HCT116 (cell line): ENCODE results near the gene RFX2. TPM values are rescaled to one million over a fixed set of nuclear protein-coding genes. Genes with fewer than 3 reads are reported as not detected.

Experiments
- ATAC-seq: fragments of 200-7000 bp; cut with Tn5 transposase; 2 replicates; pipeline ENCODE4 v1.9.1; 2020; ENCODE audit warnings: mild to moderate bottlenecking, moderate library complexity
- BruUV-seq: library from RNA; stranded (reverse); fragments of 400-500 nt; replicated peaks from 2 replicates; lab custom pipeline; 2021; lab: Mats Ljungman, UMichigan
- CTCF ChIA-PET: fragments of 300-600 bp; sonication (Branson Sonifier 250); formaldehyde crosslinking; loops from one replicate; lab custom pipeline; 2021; ENCODE audit warnings: antibody characterized with exemption; lab: Charles Lee
- POLR2A ChIA-PET: fragments of 300-600, 350-600 bp; sonication (Branson Sonifier 250); formaldehyde crosslinking; loops from one replicate; lab custom pipeline; 2021; ENCODE audit warnings: antibody characterized with exemption; lab: Charles Lee
- RAD21 ChIA-PET, 2 experiments: fragments of 300-600 bp; sonication (Branson Sonifier 250); formaldehyde crosslinking; loops; one replicate each; lab custom pipeline; 2023; ENCODE audit warnings: low total read pairs in 2 of 2; ENCODE audit not compliant: uncharacterized antibody in 2 of 2, unreplicated experiment in 2 of 2, low non-redundant PET in 1 of 2; lab: Charles Lee
- DNase-seq: peaks from one replicate; pipeline ENCODE4 v3.0.0-alpha.2; 2010; ENCODE audit warnings: low read depth, low spot score
- H2AFZ ChIP-seq: fragments of 200-600 bp; shearing (Covaris generic), sonication (generic); 2 replicates; pipeline ENCODE4 v1.6.1; 2017; ENCODE audit warnings: low read depth, mixed run types, mixed read lengths, antibody characterized with exemption, low read length; ENCODE audit not compliant: poor library complexity, severe bottlenecking
- H3K27ac ChIP-seq: 2 replicates; pipeline ENCODE4 v1.5.1; 2012; ENCODE audit warnings: low read depth, low read length
- H3K27me3 ChIP-seq: fragments of 200-600 bp; sonication (generic); 2 replicates; pipeline ENCODE4 v1.6.1; 2016; ENCODE audit warnings: mixed run types, low read length, mixed read lengths; ENCODE audit not compliant: insufficient read depth
- H3K36me3 ChIP-seq, 2 experiments: fragments of 200-500 bp in 1 of 2; fragments of 200-600 bp in 1 of 2; sonication (Bioruptor generic) in 1 of 2; sonication (generic) in 1 of 2; 2 replicates each; pipeline versions ENCODE4 v1.5.1 to v1.6.1; 2014 to 2016; ENCODE audit warnings: low read length in 2 of 2, inconsistent platforms in 1 of 2, mixed read lengths in 1 of 2, mixed run types in 1 of 2; ENCODE audit not compliant: insufficient read depth in 2 of 2, control insufficient read depth in 1 of 2
- H3K4me1 ChIP-seq, 2 experiments: fragments of 200-600 bp in 1 of 2; sonication (generic) in 1 of 2; 2 replicates each; pipeline versions ENCODE4 v1.5.1 to v1.6.1; 2012 to 2017; ENCODE audit warnings: low read length in 2 of 2, inconsistent platforms in 1 of 2, mild to moderate bottlenecking in 1 of 2, mixed read lengths in 1 of 2, mixed run types in 1 of 2, moderate library complexity in 1 of 2; ENCODE audit not compliant: insufficient read depth in 2 of 2, control insufficient read depth in 1 of 2
- H3K4me2 ChIP-seq: fragments of 200-600 bp; sonication (generic); 2 replicates; pipeline ENCODE4 v1.6.1; 2017; ENCODE audit warnings: mixed run types, low read length, mixed read lengths
- H3K4me3 ChIP-seq, 2 experiments: fragments of 200-600 bp in 1 of 2; sonication (generic) in 1 of 2; replicated peaks in 1 of 2; 2 replicates each; pipeline ENCODE4 v1.5.1; 2011 to 2016; ENCODE audit warnings: low read length in 2 of 2, control low read depth in 1 of 2, low read depth in 1 of 2, mild to moderate bottlenecking in 1 of 2, mixed read lengths in 1 of 2, mixed run types in 1 of 2
- H3K79me2 ChIP-seq: fragments of 200-600 bp; sonication (generic); 2 replicates; pipeline ENCODE4 v1.6.1; 2017; ENCODE audit warnings: mild to moderate bottlenecking, mixed run types, low read length, moderate library complexity, mixed read lengths; ENCODE audit not compliant: insufficient read depth
- H3K9ac ChIP-seq: fragments of 200-600 bp; sonication (generic); 2 replicates; pipeline ENCODE4 v1.6.1; 2016; ENCODE audit warnings: low read length, mixed read lengths
- H3K9me2 ChIP-seq: fragments of 200-600 bp; sonication (generic), shearing (Covaris generic); 2 replicates; pipeline ENCODE4 v1.6.1; 2017; ENCODE audit warnings: mixed run types, mild to moderate bottlenecking, moderate library complexity; ENCODE audit not compliant: insufficient read depth
- H3K9me3 ChIP-seq, 2 experiments: fragments of 200-500 bp in 1 of 2; fragments of 200-600 bp in 1 of 2; sonication (Bioruptor generic) in 1 of 2; sonication (generic) in 1 of 2; 2 replicates each; pipeline ENCODE4 v1.6.1; 2014 to 2017; ENCODE audit warnings: low read length in 2 of 2, mixed read lengths in 2 of 2, inconsistent platforms in 1 of 2, low read depth in 1 of 2, mild to moderate bottlenecking in 1 of 2, mixed run types in 1 of 2, moderate library complexity in 1 of 2; ENCODE audit not compliant: control insufficient read depth in 1 of 2, insufficient read depth in 1 of 2
- H4K20me1 ChIP-seq: fragments of 200-600 bp; sonication (generic), shearing (Covaris generic); 2 replicates; pipeline ENCODE4 v1.6.1; 2017; ENCODE audit warnings: mixed run types, mild to moderate bottlenecking, moderate library complexity; ENCODE audit not compliant: insufficient read depth
- CBX3 ChIP-seq: IDR thresholded peaks from 2 replicates; pipeline ENCODE4 v1.6.1; 2012; ENCODE audit warnings: low read depth
- CEBPB ChIP-seq: IDR thresholded peaks from 2 replicates; pipeline ENCODE4 v1.6.1; 2012; ENCODE audit warnings: low read depth
- CTCF ChIP-seq, 3 experiments: fragments of 200-600 bp in 1 of 3; sonication (generic) in 1 of 3; IDR thresholded peaks in 2 of 3; conservative IDR thresholded peaks in 1 of 3; 2 replicates each; pipeline ENCODE4 v1.5.1; 2012 to 2017; ENCODE audit warnings: low read depth in 2 of 3, low read length in 2 of 3, antibody characterized with exemption in 1 of 3, borderline replicate concordance in 1 of 3, control low read depth in 1 of 3, mild to moderate bottlenecking in 1 of 3, mixed read lengths in 1 of 3, mixed run types in 1 of 3, moderate library complexity in 1 of 3; ENCODE audit not compliant: insufficient read depth in 1 of 3
- EGR1 ChIP-seq: IDR thresholded peaks from 2 replicates; pipeline ENCODE4 v1.6.1; 2012; ENCODE audit warnings: low read depth
- EZH2phosphoT487 ChIP-seq: fragments of 200-600 bp; IDR thresholded peaks from 2 replicates; pipeline ENCODE4 v1.6.1; 2018; ENCODE audit warnings: antibody characterized with exemption, borderline replicate concordance
- JUND ChIP-seq: IDR thresholded peaks from 2 replicates; pipeline ENCODE4 v1.6.1; 2012
- MAX ChIP-seq: IDR thresholded peaks from 2 replicates; pipeline ENCODE4 v1.6.1; 2012
- POLR2A ChIP-seq: IDR thresholded peaks from 2 replicates; pipeline ENCODE4 v1.7.0; 2011; ENCODE audit warnings: borderline replicate concordance; ENCODE audit not compliant: insufficient read depth, insufficient read length; ENCODE audit errors: extremely low read depth
- REST ChIP-seq: IDR thresholded peaks from 2 replicates; pipeline ENCODE4 v1.6.1; 2012; ENCODE audit warnings: low read depth
- SRF ChIP-seq: IDR thresholded peaks from 2 replicates; pipeline ENCODE4 v1.6.1; 2012; ENCODE audit warnings: low read depth
- ZFX ChIP-seq: fragments of 450-650 bp; IDR thresholded peaks from 2 replicates; pipeline ENCODE4 v1.6.1; 2017
- ZNF274 ChIP-seq: fragments of 200-500 bp; sonication (Bioruptor generic); IDR thresholded peaks from 2 replicates; pipeline ENCODE4 v1.6.1; 2014; ENCODE audit warnings: mild to moderate bottlenecking, low read depth, low read length, inconsistent platforms
- intact Hi-C: fragments of 100-400 bp; cut with micrococcal nuclease; formaldehyde crosslinking; loops from 2 replicates; pipeline ENCODE4 v1.10.0; 2022
- total RNA-seq: library from RNA; stranded (reverse); gene quantifications from one replicate; pipeline ENCODE4 v1.2.1, GENCODE V29; 2021; ENCODE audit not compliant: unreplicated experiment

Gene RFX2
- total RNA-seq, 1 experiment from 2014 or later: 13.7 TPM

GRCh38 chr19:6030214-6030507, 80.1 kb downstream of the RFX2 start (continued):
- no peak for TF ChIP-seq REST

GRCh38 chr19:6026390-6027227, 83.7 kb downstream of the RFX2 start:
- no peak for TF ChIP-seq SRF
- no peak for TF ChIP-seq CTCF (IDR thresholded peaks at IDR 0.05 in 2 of 3, conservative IDR thresholded peaks at IDR 0.05 in 1 of 3; ENCODE audit: borderline replicate concordance in 1 of 3, insufficient read depth in 1 of 3, low read depth in 2 of 3, low read length in 2 of 3)
- no peak for TF ChIP-seq POLR2A
- TF ChIP-seq CEBPB: no peak
- TF ChIP-seq EZH2phosphoT487: no peak
- no peak for TF ChIP-seq CBX3
- no peak for TF ChIP-seq JUND
- no peak for TF ChIP-seq ZFX
- no peak for TF ChIP-seq REST
- no peak for TF ChIP-seq MAX
- no peak for TF ChIP-seq EGR1
- TF ChIP-seq ZNF274: no peak
- ChIA-PET POLR2A (no interaction called here), CTCF (no interaction called here), RAD21 (no interaction called here)
- no peak overlapping the region for H3K4me3 ChIP-seq
- H3K9me2 ChIP-seq: no peaks in the 10 kb centered on the region
- H2AFZ ChIP-seq: no peak overlapping the region
- intact Hi-C loops: no loop called here
- no peaks in the 10 kb centered on the region for H3K79me2 ChIP-seq
- no peak for ATAC-seq
- H3K27me3 ChIP-seq: no peaks in the 10 kb centered on the region
- no peaks in the 10 kb centered on the region for H3K9me3 ChIP-seq
- BruUV-seq: no TSS peak
- H3K36me3 ChIP-seq: peaks cover 0 to 4% of the 10 kb centered on the region in 2 experiments; a peak in 1 of 4 replicates
- H3K27ac ChIP-seq: no peak overlapping the region
- no peak overlapping the region for H3K4me2 ChIP-seq
- peaks cover 0 to 6% of the 10 kb centered on the region in 2 experiments; a peak in 1 of 4 replicates for H3K4me1 ChIP-seq
- H4K20me1 ChIP-seq: no peaks in the 10 kb centered on the region
- DNase-seq: no peak
- H3K9ac ChIP-seq: no peak overlapping the region
